HCT116 (cell line): ENCODE data around the gene MDM4. TPM values are rescaled to one million over a fixed set of nuclear protein-coding genes. Genes with fewer than 3 reads are reported as not detected.

Source experiments
- ATAC-seq: fragments of 200-7000 bp; cut with Tn5 transposase; 2 replicates; pipeline ENCODE4 v1.9.1; 2020; ENCODE audit warnings: mild to moderate bottlenecking, moderate library complexity
- BruUV-seq: library from RNA; stranded (reverse); fragments of 400-500 nt; replicated peaks from 2 replicates; lab custom pipeline; 2021; lab: Mats Ljungman, UMichigan
- CTCF ChIA-PET: fragments of 300-600 bp; sonication (Branson Sonifier 250); formaldehyde crosslinking; loops from one replicate; lab custom pipeline; 2021; ENCODE audit warnings: antibody characterized with exemption; lab: Charles Lee
- POLR2A ChIA-PET: fragments of 300-600, 350-600 bp; sonication (Branson Sonifier 250); formaldehyde crosslinking; loops from one replicate; lab custom pipeline; 2021; ENCODE audit warnings: antibody characterized with exemption; lab: Charles Lee
- RAD21 ChIA-PET, 2 experiments: fragments of 300-600 bp; sonication (Branson Sonifier 250); formaldehyde crosslinking; loops; one replicate each; lab custom pipeline; 2023; ENCODE audit warnings: low total read pairs in 2 of 2; ENCODE audit not compliant: uncharacterized antibody in 2 of 2, unreplicated experiment in 2 of 2, low non-redundant PET in 1 of 2; lab: Charles Lee
- DNase-seq: peaks from one replicate; pipeline ENCODE4 v3.0.0-alpha.2; 2010; ENCODE audit warnings: low read depth, low spot score
- H2AFZ ChIP-seq: fragments of 200-600 bp; shearing (Covaris generic), sonication (generic); 2 replicates; pipeline ENCODE4 v1.6.1; 2017; ENCODE audit warnings: low read depth, mixed run types, mixed read lengths, antibody characterized with exemption, low read length; ENCODE audit not compliant: poor library complexity, severe bottlenecking
- H3K27ac ChIP-seq: 2 replicates; pipeline ENCODE4 v1.5.1; 2012; ENCODE audit warnings: low read depth, low read length
- H3K27me3 ChIP-seq: fragments of 200-600 bp; sonication (generic); 2 replicates; pipeline ENCODE4 v1.6.1; 2016; ENCODE audit warnings: mixed run types, low read length, mixed read lengths; ENCODE audit not compliant: insufficient read depth
- H3K36me3 ChIP-seq, 2 experiments: fragments of 200-500 bp in 1 of 2; fragments of 200-600 bp in 1 of 2; sonication (Bioruptor generic) in 1 of 2; sonication (generic) in 1 of 2; 2 replicates each; pipeline versions ENCODE4 v1.5.1 to v1.6.1; 2014 to 2016; ENCODE audit warnings: low read length in 2 of 2, inconsistent platforms in 1 of 2, mixed read lengths in 1 of 2, mixed run types in 1 of 2; ENCODE audit not compliant: insufficient read depth in 2 of 2, control insufficient read depth in 1 of 2
- H3K4me1 ChIP-seq, 2 experiments: fragments of 200-600 bp in 1 of 2; sonication (generic) in 1 of 2; 2 replicates each; pipeline versions ENCODE4 v1.5.1 to v1.6.1; 2012 to 2017; ENCODE audit warnings: low read length in 2 of 2, inconsistent platforms in 1 of 2, mild to moderate bottlenecking in 1 of 2, mixed read lengths in 1 of 2, mixed run types in 1 of 2, moderate library complexity in 1 of 2; ENCODE audit not compliant: insufficient read depth in 2 of 2, control insufficient read depth in 1 of 2
- H3K4me2 ChIP-seq: fragments of 200-600 bp; sonication (generic); 2 replicates; pipeline ENCODE4 v1.6.1; 2017; ENCODE audit warnings: mixed run types, low read length, mixed read lengths
- H3K4me3 ChIP-seq, 2 experiments: fragments of 200-600 bp in 1 of 2; sonication (generic) in 1 of 2; replicated peaks in 1 of 2; 2 replicates each; pipeline ENCODE4 v1.5.1; 2011 to 2016; ENCODE audit warnings: low read length in 2 of 2, control low read depth in 1 of 2, low read depth in 1 of 2, mild to moderate bottlenecking in 1 of 2, mixed read lengths in 1 of 2, mixed run types in 1 of 2
- H3K79me2 ChIP-seq: fragments of 200-600 bp; sonication (generic); 2 replicates; pipeline ENCODE4 v1.6.1; 2017; ENCODE audit warnings: mild to moderate bottlenecking, mixed run types, low read length, moderate library complexity, mixed read lengths; ENCODE audit not compliant: insufficient read depth
- H3K9ac ChIP-seq: fragments of 200-600 bp; sonication (generic); 2 replicates; pipeline ENCODE4 v1.6.1; 2016; ENCODE audit warnings: low read length, mixed read lengths
- H3K9me2 ChIP-seq: fragments of 200-600 bp; sonication (generic), shearing (Covaris generic); 2 replicates; pipeline ENCODE4 v1.6.1; 2017; ENCODE audit warnings: mixed run types, mild to moderate bottlenecking, moderate library complexity; ENCODE audit not compliant: insufficient read depth
- H3K9me3 ChIP-seq, 2 experiments: fragments of 200-500 bp in 1 of 2; fragments of 200-600 bp in 1 of 2; sonication (Bioruptor generic) in 1 of 2; sonication (generic) in 1 of 2; 2 replicates each; pipeline ENCODE4 v1.6.1; 2014 to 2017; ENCODE audit warnings: low read length in 2 of 2, mixed read lengths in 2 of 2, inconsistent platforms in 1 of 2, low read depth in 1 of 2, mild to moderate bottlenecking in 1 of 2, mixed run types in 1 of 2, moderate library complexity in 1 of 2; ENCODE audit not compliant: control insufficient read depth in 1 of 2, insufficient read depth in 1 of 2
- H4K20me1 ChIP-seq: fragments of 200-600 bp; sonication (generic), shearing (Covaris generic); 2 replicates; pipeline ENCODE4 v1.6.1; 2017; ENCODE audit warnings: mixed run types, mild to moderate bottlenecking, moderate library complexity; ENCODE audit not compliant: insufficient read depth
- CBX3 ChIP-seq: IDR thresholded peaks from 2 replicates; pipeline ENCODE4 v1.6.1; 2012; ENCODE audit warnings: low read depth
- POLR2AphosphoS5 ChIP-seq: IDR thresholded peaks from 2 replicates; pipeline ENCODE4 v1.6.1; 2011; ENCODE audit warnings: mild to moderate bottlenecking, low read depth, low read length, moderate library complexity
- SRF ChIP-seq: IDR thresholded peaks from 2 replicates; pipeline ENCODE4 v1.6.1; 2012; ENCODE audit warnings: low read depth
- YY1 ChIP-seq: IDR thresholded peaks from 2 replicates; pipeline ENCODE4 v1.6.1; 2011; ENCODE audit warnings: low read length, low read depth, moderate library complexity, mild to moderate bottlenecking; ENCODE audit not compliant: insufficient replicate concordance; ENCODE audit errors: extremely low read depth
- ZFX ChIP-seq: fragments of 450-650 bp; IDR thresholded peaks from 2 replicates; pipeline ENCODE4 v1.6.1; 2017
- intact Hi-C: fragments of 100-400 bp; cut with micrococcal nuclease; formaldehyde crosslinking; loops from 2 replicates; pipeline ENCODE4 v1.10.0; 2022
- total RNA-seq: library from RNA; stranded (reverse); gene quantifications from one replicate; pipeline ENCODE4 v1.2.1, GENCODE V29; 2021; ENCODE audit not compliant: unreplicated experiment
- TF ChIP-seq, protein P1 (sequence below): IDR thresholded peaks from 2 replicates; pipeline ENCODE4 v1.6.1; 2011; ENCODE audit warnings: mild to moderate bottlenecking, low read length, moderate library complexity; ENCODE audit not compliant: insufficient replicate concordance; ENCODE audit errors: extremely low read depth
- TF ChIP-seq, protein P2 (sequence below): IDR thresholded peaks from 2 replicates; pipeline ENCODE4 v1.6.1; 2012; ENCODE audit warnings: low read depth

Gene MDM4
- total RNA-seq, 1 experiment from 2014 or later = 79.5 TPM

DNA sequence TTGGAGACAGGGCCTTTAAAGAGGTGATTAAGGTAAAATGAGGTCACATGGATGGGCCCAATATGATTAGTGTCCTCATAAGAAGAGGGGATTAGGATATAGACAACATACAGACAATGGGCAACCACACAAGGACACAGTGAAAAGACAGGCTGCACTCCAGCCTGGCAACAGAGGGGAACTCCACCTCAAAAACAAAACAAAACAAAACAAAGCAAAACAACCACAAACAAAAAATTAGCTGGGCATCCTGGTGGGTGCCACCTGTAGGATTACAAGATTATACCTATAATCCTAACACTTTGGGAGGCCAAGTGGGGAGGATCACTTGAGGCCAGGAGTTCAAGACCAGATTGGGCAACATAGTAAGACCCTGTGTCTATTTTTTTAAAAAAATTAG, 4.8 kb upstream of the MDM4 start:
- Histone ChIP-seq H3K9me2 (no peaks in the 10 kb centered on the region), H3K79me2 (peaks cover 2% of the 10 kb centered on the region; the same call in 1 of the 2 replicates)
- ChIA-PET CTCF (no interaction called here), POLR2A (no interaction called here)
- ATAC-seq = no peak
- no peak for TF ChIP-seq ZFX
- TF ChIP-seq, protein P1, sequence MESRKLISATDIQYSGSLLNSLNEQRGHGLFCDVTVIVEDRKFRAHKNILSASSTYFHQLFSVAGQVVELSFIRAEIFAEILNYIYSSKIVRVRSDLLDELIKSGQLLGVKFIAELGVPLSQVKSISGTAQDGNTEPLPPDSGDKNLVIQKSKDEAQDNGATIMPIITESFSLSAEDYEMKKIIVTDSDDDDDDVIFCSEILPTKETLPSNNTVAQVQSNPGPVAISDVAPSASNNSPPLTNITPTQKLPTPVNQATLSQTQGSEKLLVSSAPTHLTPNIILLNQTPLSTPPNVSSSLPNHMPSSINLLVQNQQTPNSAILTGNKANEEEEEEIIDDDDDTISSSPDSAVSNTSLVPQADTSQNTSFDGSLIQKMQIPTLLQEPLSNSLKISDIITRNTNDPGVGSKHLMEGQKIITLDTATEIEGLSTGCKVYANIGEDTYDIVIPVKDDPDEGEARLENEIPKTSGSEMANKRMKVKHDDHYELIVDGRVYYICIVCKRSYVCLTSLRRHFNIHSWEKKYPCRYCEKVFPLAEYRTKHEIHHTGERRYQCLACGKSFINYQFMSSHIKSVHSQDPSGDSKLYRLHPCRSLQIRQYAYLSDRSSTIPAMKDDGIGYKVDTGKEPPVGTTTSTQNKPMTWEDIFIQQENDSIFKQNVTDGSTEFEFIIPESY = no peak
- TF ChIP-seq SRF = no peak
- TF ChIP-seq CBX3 = no peak
- TF ChIP-seq POLR2AphosphoS5 = no peak
- TF ChIP-seq YY1 = no peak
- TF ChIP-seq, protein P2, sequence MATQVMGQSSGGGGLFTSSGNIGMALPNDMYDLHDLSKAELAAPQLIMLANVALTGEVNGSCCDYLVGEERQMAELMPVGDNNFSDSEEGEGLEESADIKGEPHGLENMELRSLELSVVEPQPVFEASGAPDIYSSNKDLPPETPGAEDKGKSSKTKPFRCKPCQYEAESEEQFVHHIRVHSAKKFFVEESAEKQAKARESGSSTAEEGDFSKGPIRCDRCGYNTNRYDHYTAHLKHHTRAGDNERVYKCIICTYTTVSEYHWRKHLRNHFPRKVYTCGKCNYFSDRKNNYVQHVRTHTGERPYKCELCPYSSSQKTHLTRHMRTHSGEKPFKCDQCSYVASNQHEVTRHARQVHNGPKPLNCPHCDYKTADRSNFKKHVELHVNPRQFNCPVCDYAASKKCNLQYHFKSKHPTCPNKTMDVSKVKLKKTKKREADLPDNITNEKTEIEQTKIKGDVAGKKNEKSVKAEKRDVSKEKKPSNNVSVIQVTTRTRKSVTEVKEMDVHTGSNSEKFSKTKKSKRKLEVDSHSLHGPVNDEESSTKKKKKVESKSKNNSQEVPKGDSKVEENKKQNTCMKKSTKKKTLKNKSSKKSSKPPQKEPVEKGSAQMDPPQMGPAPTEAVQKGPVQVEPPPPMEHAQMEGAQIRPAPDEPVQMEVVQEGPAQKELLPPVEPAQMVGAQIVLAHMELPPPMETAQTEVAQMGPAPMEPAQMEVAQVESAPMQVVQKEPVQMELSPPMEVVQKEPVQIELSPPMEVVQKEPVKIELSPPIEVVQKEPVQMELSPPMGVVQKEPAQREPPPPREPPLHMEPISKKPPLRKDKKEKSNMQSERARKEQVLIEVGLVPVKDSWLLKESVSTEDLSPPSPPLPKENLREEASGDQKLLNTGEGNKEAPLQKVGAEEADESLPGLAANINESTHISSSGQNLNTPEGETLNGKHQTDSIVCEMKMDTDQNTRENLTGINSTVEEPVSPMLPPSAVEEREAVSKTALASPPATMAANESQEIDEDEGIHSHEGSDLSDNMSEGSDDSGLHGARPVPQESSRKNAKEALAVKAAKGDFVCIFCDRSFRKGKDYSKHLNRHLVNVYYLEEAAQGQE = no peak
- TF ChIP-seq, all 23 proteins: peak for 0
- H3K27me3 ChIP-seq = no peaks in the 10 kb centered on the region
- no peak overlapping the region for H3K4me2 ChIP-seq
- H4K20me1 ChIP-seq = no peaks in the 10 kb centered on the region
- H3K9me3 ChIP-seq = no peaks in the 10 kb centered on the region
- RAD21 ChIA-PET = no interaction called here
- DNase-seq = no peak
- intact Hi-C loops = no loop called here
- no peak overlapping the region for H3K4me3 ChIP-seq
- H3K27ac ChIP-seq = no peak overlapping the region
- H3K9ac ChIP-seq = no peak overlapping the region
- no peaks in the 10 kb centered on the region for H3K36me3 ChIP-seq
- no TSS peak for BruUV-seq
- H3K4me1 ChIP-seq = peaks cover 38 to 45% of the 10 kb centered on the region in 2 experiments
- H2AFZ ChIP-seq = no peak overlapping the region
